HG03558 (cell line): ENCODE measurements around the gene TSC22D3.

Experiments
- ATAC-seq: cut with Tn5 transposase; IDR thresholded peaks from one replicate; pipeline ENCODE4 v1.9.1; 2021; ENCODE audit warnings: moderate number of reproducible peaks; ENCODE audit not compliant: unreplicated experiment; ENCODE audit errors: extremely low read depth

The TSC22D3 gene

GRCh38 chrX:107731831-107732502, 43.6 kb downstream of the TSC22D3 start:
- ATAC-seq = no peak

- ATAC-seq = no peak
Measured at GRCh38 chrX:107730991-107731766, 44.4 kb downstream of the TSC22D3 start.

GRCh38 chrX:107730298-107730655, 45.3 kb downstream of the TSC22D3 start:
- ATAC-seq = no peak

GRCh38 chrX:107729558-107730297, 45.9 kb downstream of the TSC22D3 start:
- ATAC-seq = no peak

GRCh38 chrX:107728371-107729099, 47.1 kb downstream of the TSC22D3 start:
- no peak for ATAC-seq

GRCh38 chrX:107726816-107727534, 48.6 kb downstream of the TSC22D3 start:
- no peak for ATAC-seq

GRCh38 chrX:107725761-107726555, 49.6 kb downstream of the TSC22D3 start:
- no peak for ATAC-seq

GRCh38 chrX:107724653-107725052, 50.9 kb downstream of the TSC22D3 start:
- ATAC-seq = no peak

GRCh38 chrX:107723511-107723910, 52.1 kb downstream of the TSC22D3 start:
- ATAC-seq = no peak

GRCh38 chrX:107721966-107722707, 53.5 kb downstream of the TSC22D3 start:
- no peak for ATAC-seq

- ATAC-seq = no peak
Measured at GRCh38 chrX:107721318-107721717, 54.3 kb downstream of the TSC22D3 start.

GRCh38 chrX:107718156-107718621, 57.4 kb downstream of the TSC22D3 start:
- ATAC-seq = no peak

- peak; percentile 59 for ATAC-seq
Measured at GRCh38 chrX:107716816-107717700, 58.5 kb downstream of the TSC22D3 start.

GRCh38 chrX:107716118-107716684, 59.4 kb downstream of the TSC22D3 start:
- ATAC-seq = no peak

- ATAC-seq = no peak
Measured at GRCh38 chrX:107715331-107716117, 60.1 kb downstream of the TSC22D3 start.

- ATAC-seq = no peak
Measured at GRCh38 chrX:107714206-107714891, 61.2 kb downstream of the TSC22D3 start.
